ENCODE results near the gene SWAP70. TPM values are rescaled to one million over a fixed set of nuclear protein-coding genes. Genes with fewer than 3 reads are reported as not detected.

SWAP70 gene
- total RNA-seq, 1 donor from 2014 or later: 39.7 TPM

DNA sequence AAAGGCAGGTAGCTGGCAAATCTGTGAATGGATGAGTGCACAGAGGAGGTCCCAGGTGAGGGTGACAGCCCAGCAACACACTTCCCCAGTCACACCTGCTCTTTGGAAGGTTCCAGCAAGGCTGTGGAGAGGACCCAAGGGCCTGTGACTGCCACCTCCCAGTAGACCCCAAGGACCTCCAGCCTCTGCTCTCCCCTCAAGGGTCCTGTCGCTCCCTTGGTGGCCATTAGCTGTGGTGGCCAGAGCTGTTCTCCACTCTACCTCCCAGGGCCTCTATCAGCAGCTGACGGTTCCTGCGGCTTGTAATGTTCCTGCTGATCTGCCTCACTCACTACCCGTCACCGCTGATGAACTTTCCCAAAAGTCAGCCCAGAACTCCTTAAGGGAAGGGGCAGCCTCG, 93.0 kb downstream of the SWAP70 start:
- Mint-ChIP-seq H3K9me3 (ENCODE audit: unreplicated experiment) (no peaks in the 10 kb centered on the region), H3K36me3 (ENCODE audit: unreplicated experiment) (peaks cover 3% of the 10 kb centered on the region), H3K27me3 (ENCODE audit: unreplicated experiment) (no peaks in the 10 kb centered on the region), H3K27ac (ENCODE audit: unreplicated experiment) (no peak overlapping the region), H3K4me3 (ENCODE audit: unreplicated experiment) (no peak overlapping the region), H3K4me1 (ENCODE audit: unreplicated experiment) (peaks cover 83% of the 10 kb centered on the region)
- no peak for DNase-seq (ENCODE audit: extremely low spot score, unreplicated experiment)
- TF ChIP-seq, protein P1, sequence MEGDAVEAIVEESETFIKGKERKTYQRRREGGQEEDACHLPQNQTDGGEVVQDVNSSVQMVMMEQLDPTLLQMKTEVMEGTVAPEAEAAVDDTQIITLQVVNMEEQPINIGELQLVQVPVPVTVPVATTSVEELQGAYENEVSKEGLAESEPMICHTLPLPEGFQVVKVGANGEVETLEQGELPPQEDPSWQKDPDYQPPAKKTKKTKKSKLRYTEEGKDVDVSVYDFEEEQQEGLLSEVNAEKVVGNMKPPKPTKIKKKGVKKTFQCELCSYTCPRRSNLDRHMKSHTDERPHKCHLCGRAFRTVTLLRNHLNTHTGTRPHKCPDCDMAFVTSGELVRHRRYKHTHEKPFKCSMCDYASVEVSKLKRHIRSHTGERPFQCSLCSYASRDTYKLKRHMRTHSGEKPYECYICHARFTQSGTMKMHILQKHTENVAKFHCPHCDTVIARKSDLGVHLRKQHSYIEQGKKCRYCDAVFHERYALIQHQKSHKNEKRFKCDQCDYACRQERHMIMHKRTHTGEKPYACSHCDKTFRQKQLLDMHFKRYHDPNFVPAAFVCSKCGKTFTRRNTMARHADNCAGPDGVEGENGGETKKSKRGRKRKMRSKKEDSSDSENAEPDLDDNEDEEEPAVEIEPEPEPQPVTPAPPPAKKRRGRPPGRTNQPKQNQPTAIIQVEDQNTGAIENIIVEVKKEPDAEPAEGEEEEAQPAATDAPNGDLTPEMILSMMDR (IDR thresholded peaks at IDR 0.05): no peak

DNA sequence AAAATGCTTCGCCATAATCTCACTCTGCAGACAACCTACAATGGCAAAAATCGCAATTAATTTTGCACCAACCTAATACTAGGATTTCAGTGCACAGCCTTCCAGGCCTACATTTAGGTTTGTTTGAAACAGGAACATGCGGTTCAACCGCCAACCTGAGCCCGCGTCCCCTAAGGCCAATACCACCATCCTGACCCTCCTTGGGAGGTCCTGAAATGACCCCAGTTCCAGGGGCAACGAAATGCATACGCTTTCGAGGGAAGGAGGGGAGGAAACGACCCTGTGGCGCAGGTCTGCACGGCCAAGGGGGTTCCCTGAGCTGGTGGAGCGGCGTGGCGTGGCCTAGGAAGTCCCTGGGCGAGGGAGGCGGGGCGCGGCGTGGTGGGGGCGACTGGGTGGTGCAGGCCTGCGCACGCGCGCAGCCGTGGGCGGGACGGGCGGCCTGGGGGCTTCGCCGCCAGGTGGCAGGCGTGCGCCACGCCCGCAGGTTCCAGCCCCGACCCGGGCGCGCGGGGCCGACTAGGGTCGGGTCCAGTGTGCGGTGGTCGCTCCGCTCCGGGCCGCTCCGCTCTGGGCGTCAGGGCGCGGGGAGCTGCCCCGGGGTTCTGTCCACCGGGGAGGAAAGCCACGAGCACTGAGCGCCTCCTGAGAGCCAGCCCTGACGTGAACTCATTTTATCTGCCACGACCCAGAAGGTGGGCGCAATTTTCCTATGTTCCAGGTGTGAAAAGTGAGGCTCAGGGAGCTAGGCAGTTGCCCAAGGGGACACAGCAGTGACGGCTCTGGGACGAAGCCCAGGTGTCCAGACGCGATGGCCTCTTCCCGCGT, 94.1 kb downstream of the SWAP70 start:
- H3K4me3 Mint-ChIP-seq (ENCODE audit: unreplicated experiment): peak overlapping the region; percentile 20
- peak; percentile 93 for DNase-seq (ENCODE audit: extremely low spot score, unreplicated experiment)
- TF ChIP-seq, protein P1 (IDR thresholded peaks at IDR 0.05): peak; percentile 92
- peaks cover 84% of the 10 kb centered on the region for H3K4me1 Mint-ChIP-seq (ENCODE audit: unreplicated experiment)
- H3K9me3 Mint-ChIP-seq (ENCODE audit: unreplicated experiment): no peaks in the 10 kb centered on the region
- peaks cover 2% of the 10 kb centered on the region for H3K36me3 Mint-ChIP-seq (ENCODE audit: unreplicated experiment)
- peak overlapping the region; percentile 71 for H3K27ac Mint-ChIP-seq (ENCODE audit: unreplicated experiment)
- H3K27me3 Mint-ChIP-seq (ENCODE audit: unreplicated experiment): no peaks in the 10 kb centered on the region

GRCh38 chr11:9758637-9759518, 95.0 kb downstream of the SWAP70 start:
- Mint-ChIP-seq H3K27me3 (ENCODE audit: unreplicated experiment) (no peaks in the 10 kb centered on the region), H3K4me1 (ENCODE audit: unreplicated experiment) (peaks cover 78% of the 10 kb centered on the region), H3K4me3 (ENCODE audit: unreplicated experiment) (peak overlapping the region; percentile 55), H3K27ac (ENCODE audit: unreplicated experiment) (peak overlapping the region; percentile 99), H3K9me3 (ENCODE audit: unreplicated experiment) (no peaks in the 10 kb centered on the region), H3K36me3 (ENCODE audit: unreplicated experiment) (no peaks in the 10 kb centered on the region)
- DNase-seq (ENCODE audit: extremely low spot score, unreplicated experiment): peak; percentile 91
- TF ChIP-seq, protein P1 (IDR thresholded peaks at IDR 0.05): no peak

GRCh38 chr11:9759519-9760192, 95.8 kb downstream of the SWAP70 start:
- Mint-ChIP-seq H3K4me1 (ENCODE audit: unreplicated experiment) (peaks cover 75% of the 10 kb centered on the region), H3K4me3 (ENCODE audit: unreplicated experiment) (peak overlapping the region; percentile 55), H3K27me3 (ENCODE audit: unreplicated experiment) (no peaks in the 10 kb centered on the region), H3K27ac (ENCODE audit: unreplicated experiment) (peak overlapping the region; percentile 99), H3K36me3 (ENCODE audit: unreplicated experiment) (no peaks in the 10 kb centered on the region), H3K9me3 (ENCODE audit: unreplicated experiment) (no peaks in the 10 kb centered on the region)
- peak; percentile 96 for DNase-seq (ENCODE audit: extremely low spot score, unreplicated experiment)
- TF ChIP-seq, protein P1 (IDR thresholded peaks at IDR 0.05): no peak
